Memory B cell (primary cell): ENCODE results near the gene CIITA.
A peak's percentile ranks its signal among the peaks of the same experiment; 100 is the strongest.

ENCODE experiments used
- ATAC-seq: fragments of 150-1000 bp; cut with Tn5 transposase; 2 replicates; pipeline ENCODE4 v1.10.0; 2021; ENCODE audit warnings: low read depth, mild to moderate bottlenecking, moderate library complexity
- DNase-seq, 2 donors: peaks; one replicate each; pipeline ENCODE4 v3.0.0; 2022; ENCODE audit warnings: low spot score in 2 of 2
- H3K27ac Mint-ChIP-seq: one replicate; pipeline ENCODE4 v1.8.0; 2022; ENCODE audit warnings: mild to moderate bottlenecking, moderate library complexity, mixed read lengths
- H3K27me3 Mint-ChIP-seq: one replicate; pipeline ENCODE4 v1.8.0; 2022; ENCODE audit warnings: mixed read lengths
- H3K36me3 Mint-ChIP-seq: one replicate; pipeline ENCODE4 v1.8.0; 2022; ENCODE audit warnings: mild to moderate bottlenecking, mixed read lengths
- H3K4me1 Mint-ChIP-seq: one replicate; pipeline ENCODE4 v1.8.0; 2022; ENCODE audit warnings: mixed read lengths
- H3K4me3 Mint-ChIP-seq: one replicate; pipeline ENCODE4 v1.8.0; 2022; ENCODE audit warnings: mild to moderate bottlenecking, moderate library complexity, mixed read lengths
- H3K9me3 Mint-ChIP-seq: one replicate; pipeline ENCODE4 v1.8.0; 2022; ENCODE audit warnings: mixed read lengths

CIITA gene

GRCh38 chr16:10945065-10945787, 68.2 kb downstream of the CIITA start:
- peak overlapping the region; percentile 91 for H3K4me3 Mint-ChIP-seq
- DNase-seq = no peak
- no peaks in the 10 kb centered on the region for H3K36me3 Mint-ChIP-seq
- H3K27me3 Mint-ChIP-seq = no peaks in the 10 kb centered on the region
- no peaks in the 10 kb centered on the region for H3K9me3 Mint-ChIP-seq
- peaks cover 51% of the 10 kb centered on the region for H3K4me1 Mint-ChIP-seq
- peak overlapping the region; percentile 45 for H3K27ac Mint-ChIP-seq
- ATAC-seq = no peak

GRCh38 chr16:10946308-10946707, 69.3 kb downstream of the CIITA start:
- DNase-seq (no peak), ATAC-seq (no peak)
- H3K27me3 Mint-ChIP-seq = no peaks in the 10 kb centered on the region
- peaks cover 50% of the 10 kb centered on the region for H3K4me1 Mint-ChIP-seq
- no peaks in the 10 kb centered on the region for H3K36me3 Mint-ChIP-seq
- peak overlapping the region; percentile 91 for H3K4me3 Mint-ChIP-seq
- H3K27ac Mint-ChIP-seq = peak overlapping the region; percentile 45
- no peaks in the 10 kb centered on the region for H3K9me3 Mint-ChIP-seq

GRCh38 chr16:10947211-10947787, 70.3 kb downstream of the CIITA start:
- Mint-ChIP-seq H3K36me3 (no peaks in the 10 kb centered on the region), H3K4me1 (peaks cover 49% of the 10 kb centered on the region), H3K4me3 (no peak overlapping the region), H3K27me3 (no peaks in the 10 kb centered on the region), H3K9me3 (no peaks in the 10 kb centered on the region), H3K27ac (peak overlapping the region; percentile 54)
- ATAC-seq (no peak), DNase-seq (no peak)

GRCh38 chr16:10949424-10949970, 72.5 kb downstream of the CIITA start:
- ATAC-seq (peak; percentile 88), DNase-seq (peak; percentile 62 to 73)
- H3K4me3 Mint-ChIP-seq = peak overlapping the region; percentile 59
- H3K9me3 Mint-ChIP-seq = no peaks in the 10 kb centered on the region
- no peaks in the 10 kb centered on the region for H3K36me3 Mint-ChIP-seq
- peak overlapping the region; percentile 67 for H3K27ac Mint-ChIP-seq
- H3K4me1 Mint-ChIP-seq = peaks cover 52% of the 10 kb centered on the region
- no peaks in the 10 kb centered on the region for H3K27me3 Mint-ChIP-seq

- Mint-ChIP-seq H3K4me1 (peaks cover 54% of the 10 kb centered on the region), H3K9me3 (no peaks in the 10 kb centered on the region), H3K36me3 (no peaks in the 10 kb centered on the region), H3K27me3 (no peaks in the 10 kb centered on the region), H3K27ac (peak overlapping the region; percentile 17), H3K4me3 (no peak overlapping the region)
- DNase-seq = no peak
- no peak for ATAC-seq
Measured at GRCh38 chr16:10950393-10950792, 73.4 kb downstream of the CIITA start.

GRCh38 chr16:10951026-10951425, 74.0 kb downstream of the CIITA start:
- DNase-seq (no peak), ATAC-seq (no peak)
- Mint-ChIP-seq H3K27me3 (no peaks in the 10 kb centered on the region), H3K4me3 (no peak overlapping the region), H3K36me3 (no peaks in the 10 kb centered on the region), H3K27ac (peak overlapping the region; percentile 17), H3K4me1 (peaks cover 52% of the 10 kb centered on the region), H3K9me3 (no peaks in the 10 kb centered on the region)

GRCh38 chr16:10954903-10955302, 77.9 kb downstream of the CIITA start:
- H3K9me3 Mint-ChIP-seq = no peaks in the 10 kb centered on the region
- peaks cover 5% of the 10 kb centered on the region for H3K36me3 Mint-ChIP-seq
- H3K4me3 Mint-ChIP-seq = no peak overlapping the region
- H3K4me1 Mint-ChIP-seq = peaks cover 39% of the 10 kb centered on the region
- no peaks in the 10 kb centered on the region for H3K27me3 Mint-ChIP-seq
- DNase-seq (no peak), ATAC-seq (no peak)
- H3K27ac Mint-ChIP-seq = peak overlapping the region; percentile 46

- ATAC-seq (peak; percentile 33), DNase-seq (no peak)
- Mint-ChIP-seq H3K9me3 (no peaks in the 10 kb centered on the region), H3K27ac (peak overlapping the region; percentile 39), H3K4me1 (peaks cover 30% of the 10 kb centered on the region), H3K27me3 (no peaks in the 10 kb centered on the region), H3K4me3 (no peak overlapping the region), H3K36me3 (peaks cover 18% of the 10 kb centered on the region)
Measured at GRCh38 chr16:10957771-10958482, 80.9 kb downstream of the CIITA start.

- no peak overlapping the region for H3K27ac Mint-ChIP-seq
Measured at GRCh38 chr16:10959161-10959560, 82.2 kb downstream of the CIITA start.

GRCh38 chr16:10961231-10961630, 84.2 kb downstream of the CIITA start:
- Mint-ChIP-seq H3K36me3 (peaks cover 28% of the 10 kb centered on the region), H3K4me1 (peaks cover 36% of the 10 kb centered on the region), H3K4me3 (no peak overlapping the region), H3K27ac (peak overlapping the region; percentile 8), H3K27me3 (no peaks in the 10 kb centered on the region), H3K9me3 (no peaks in the 10 kb centered on the region)
- no peak for DNase-seq
- no peak for ATAC-seq

More at GRCh38 chr16:10959161-10959560, 82.2 kb downstream of the CIITA start:
- H3K4me1 Mint-ChIP-seq = peaks cover 29% of the 10 kb centered on the region
- H3K36me3 Mint-ChIP-seq = peaks cover 22% of the 10 kb centered on the region
- H3K4me3 Mint-ChIP-seq = no peak overlapping the region
- H3K9me3 Mint-ChIP-seq = no peaks in the 10 kb centered on the region
- ATAC-seq = no peak
- no peak for DNase-seq
- H3K27me3 Mint-ChIP-seq = no peaks in the 10 kb centered on the region

- H3K27me3 Mint-ChIP-seq = no peaks in the 10 kb centered on the region
- peak; percentile 73 to 85 for DNase-seq
- peak overlapping the region; percentile 95 for H3K27ac Mint-ChIP-seq
- H3K4me1 Mint-ChIP-seq = peaks cover 30% of the 10 kb centered on the region
- peaks cover 30% of the 10 kb centered on the region for H3K36me3 Mint-ChIP-seq
- H3K9me3 Mint-ChIP-seq = no peaks in the 10 kb centered on the region
- peak overlapping the region; percentile 47 for H3K4me3 Mint-ChIP-seq
- ATAC-seq = peak; percentile 36
Measured at GRCh38 chr16:10964039-10964890, 87.3 kb downstream of the CIITA start.

- ATAC-seq = peak; percentile 43
- peaks cover 30% of the 10 kb centered on the region for H3K4me1 Mint-ChIP-seq
- H3K4me3 Mint-ChIP-seq = peak overlapping the region; percentile 47
- no peaks in the 10 kb centered on the region for H3K9me3 Mint-ChIP-seq
- peaks cover 30% of the 10 kb centered on the region for H3K36me3 Mint-ChIP-seq
- no peaks in the 10 kb centered on the region for H3K27me3 Mint-ChIP-seq
- no peak for DNase-seq
- peak overlapping the region; percentile 95 for H3K27ac Mint-ChIP-seq
Measured at GRCh38 chr16:10964891-10965326, 87.9 kb downstream of the CIITA start.

GRCh38 chr16:10965440-10966061, 88.5 kb downstream of the CIITA start:
- peak overlapping the region; percentile 61 for H3K4me3 Mint-ChIP-seq
- H3K36me3 Mint-ChIP-seq = peaks cover 29% of the 10 kb centered on the region
- H3K4me1 Mint-ChIP-seq = peaks cover 27% of the 10 kb centered on the region
- no peaks in the 10 kb centered on the region for H3K9me3 Mint-ChIP-seq
- H3K27ac Mint-ChIP-seq = peak overlapping the region; percentile 95
- peak; percentile 83 for ATAC-seq
- DNase-seq = peak; percentile 47 to 64
- H3K27me3 Mint-ChIP-seq = no peaks in the 10 kb centered on the region
